Hepatocyte (in vitro differentiated cells): ENCODE measurements around the gene IL24.

Experiments used
- CTCF ChIP-seq: fragments of 200-600 bp; sonication (generic); IDR thresholded peaks from 2 replicates; pipeline ENCODE4 v1.5.1; 2016; ENCODE audit warnings: antibody characterized with exemption, mild to moderate bottlenecking; ENCODE audit not compliant: poor library complexity
- EZH2phosphoT487 ChIP-seq: fragments of 200-600 bp; sonication (generic); IDR thresholded peaks from one replicate; pipeline ENCODE4 v1.6.1; 2018; ENCODE audit warnings: antibody characterized with exemption, mild to moderate bottlenecking, low read depth, moderate library complexity; ENCODE audit not compliant: unreplicated experiment, severe bottlenecking

- TF ChIP-seq CTCF, result no peak
- TF ChIP-seq EZH2phosphoT487, result no peak
These were observed 5.5 kb downstream of the IL24 start for GRCh38 chr1:206902702-206903101.
